Activated effector memory CD4-positive, alpha-beta T cell treated with Interleukin-2 at 50 U/mL for 16 hours (primary cell): ENCODE data around the gene CTSL.

Experiments
- DNase-seq: peaks from one replicate; pipeline ENCODE4 v3.0.0-alpha.2; 2020

The CTSL gene

DNA sequence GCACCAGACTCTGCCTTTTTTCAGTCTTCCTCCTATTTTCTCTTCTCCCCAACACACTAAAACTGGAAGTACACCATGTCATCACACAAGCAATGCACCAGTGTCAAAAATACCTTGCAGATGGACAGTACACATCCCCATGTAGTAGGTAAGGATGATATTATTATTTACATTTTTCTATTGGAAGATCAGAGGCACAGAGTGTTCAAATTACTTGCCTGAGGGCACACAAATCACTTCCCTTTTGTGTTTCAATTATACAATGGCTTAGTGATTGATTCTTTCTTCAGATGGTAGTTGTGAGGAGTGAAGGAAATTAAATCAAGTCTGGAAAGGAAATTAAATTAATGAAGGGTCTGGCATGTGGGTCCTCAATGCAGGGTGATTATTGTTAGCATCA, 39.6 kb downstream of the CTSL start:
- DNase-seq, result no peak

DNA sequence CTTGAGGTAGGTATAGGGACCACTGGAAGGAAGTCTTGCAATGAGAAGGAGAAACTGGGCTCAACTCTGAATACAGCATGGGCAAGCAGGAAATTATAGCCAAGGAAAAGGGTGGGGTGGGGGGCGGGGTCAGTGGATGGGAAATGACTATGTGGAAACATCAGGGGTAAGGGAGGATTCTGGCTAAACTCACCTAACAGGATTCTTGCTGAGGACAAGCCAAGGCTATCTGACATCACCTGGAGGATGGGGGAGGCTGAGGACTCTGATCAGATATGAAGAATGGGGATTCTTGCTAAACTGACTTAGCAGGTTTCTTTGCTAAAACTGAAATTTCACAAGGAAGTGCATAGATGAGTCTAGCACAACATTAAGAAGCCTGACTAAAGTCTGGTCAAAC, 40.8 kb downstream of the CTSL start:
- no peak for DNase-seq

DNA sequence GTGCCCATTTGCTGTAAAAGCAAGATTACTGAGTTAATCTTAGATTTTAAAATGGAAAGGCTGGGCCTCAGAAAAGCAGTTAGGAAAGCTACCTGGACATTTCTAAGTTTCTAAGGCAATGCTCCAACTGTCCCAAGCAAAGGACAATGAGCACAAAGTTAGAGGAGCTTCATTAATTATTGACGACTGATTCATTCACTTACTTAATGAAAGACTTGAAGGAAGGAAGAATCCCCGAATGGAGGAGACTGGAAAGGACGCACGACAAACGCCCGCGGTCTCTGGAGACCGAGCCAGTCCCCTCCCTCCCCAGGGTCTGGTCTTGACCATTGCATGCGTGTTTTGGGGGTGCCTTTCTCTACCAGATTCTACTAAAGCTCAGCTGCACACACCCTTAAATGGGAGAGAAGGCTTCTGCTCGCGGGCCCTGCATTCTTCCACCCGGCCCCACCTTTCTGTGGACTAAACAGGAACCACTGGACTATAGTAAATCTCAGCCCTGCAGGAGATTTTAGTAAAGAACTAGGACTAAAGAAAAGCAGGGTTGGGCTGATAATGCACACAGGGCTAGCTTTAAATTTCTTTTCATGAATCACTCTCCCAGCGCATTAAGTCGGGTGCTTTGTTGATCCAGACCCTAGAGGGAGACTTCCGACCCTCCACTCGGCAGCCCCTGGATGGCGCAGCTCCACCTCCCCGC, 44.8 kb downstream of the CTSL start:
- no peak for DNase-seq

DNA sequence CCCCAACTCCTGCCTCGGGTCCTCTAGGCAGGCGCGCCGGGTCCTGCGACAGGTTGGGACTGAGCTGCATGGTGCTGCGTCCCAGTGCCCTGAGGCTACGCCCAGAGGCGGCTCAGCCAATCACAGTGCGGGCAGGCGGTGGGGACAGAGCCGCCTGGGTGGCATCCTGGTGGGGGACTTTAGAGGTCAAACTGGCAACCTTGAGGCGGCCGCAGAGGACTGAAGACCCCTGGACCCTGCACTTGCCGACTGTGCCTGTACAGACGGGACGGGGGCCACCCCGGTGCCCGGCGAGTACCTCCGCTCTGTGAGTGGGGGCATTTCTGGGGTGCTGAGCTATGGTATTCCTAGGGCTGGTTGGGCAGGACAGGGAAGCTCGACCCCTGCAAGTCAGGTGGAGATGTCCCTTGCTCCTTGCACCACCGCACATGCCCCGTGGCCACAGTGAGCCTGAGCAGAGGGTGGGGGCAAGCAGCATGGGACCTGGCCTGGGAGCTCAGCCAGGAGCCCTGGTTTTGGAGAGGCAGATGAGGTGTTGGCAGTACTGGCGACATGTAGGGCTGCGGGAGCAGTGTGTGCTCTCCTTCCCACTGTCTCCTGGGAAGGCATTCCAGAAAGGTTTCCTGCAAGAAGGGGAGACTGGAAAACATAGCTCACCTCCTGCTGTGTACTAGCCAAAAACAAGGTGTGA, 45.5 kb downstream of the CTSL start:
- no peak for DNase-seq

DNA sequence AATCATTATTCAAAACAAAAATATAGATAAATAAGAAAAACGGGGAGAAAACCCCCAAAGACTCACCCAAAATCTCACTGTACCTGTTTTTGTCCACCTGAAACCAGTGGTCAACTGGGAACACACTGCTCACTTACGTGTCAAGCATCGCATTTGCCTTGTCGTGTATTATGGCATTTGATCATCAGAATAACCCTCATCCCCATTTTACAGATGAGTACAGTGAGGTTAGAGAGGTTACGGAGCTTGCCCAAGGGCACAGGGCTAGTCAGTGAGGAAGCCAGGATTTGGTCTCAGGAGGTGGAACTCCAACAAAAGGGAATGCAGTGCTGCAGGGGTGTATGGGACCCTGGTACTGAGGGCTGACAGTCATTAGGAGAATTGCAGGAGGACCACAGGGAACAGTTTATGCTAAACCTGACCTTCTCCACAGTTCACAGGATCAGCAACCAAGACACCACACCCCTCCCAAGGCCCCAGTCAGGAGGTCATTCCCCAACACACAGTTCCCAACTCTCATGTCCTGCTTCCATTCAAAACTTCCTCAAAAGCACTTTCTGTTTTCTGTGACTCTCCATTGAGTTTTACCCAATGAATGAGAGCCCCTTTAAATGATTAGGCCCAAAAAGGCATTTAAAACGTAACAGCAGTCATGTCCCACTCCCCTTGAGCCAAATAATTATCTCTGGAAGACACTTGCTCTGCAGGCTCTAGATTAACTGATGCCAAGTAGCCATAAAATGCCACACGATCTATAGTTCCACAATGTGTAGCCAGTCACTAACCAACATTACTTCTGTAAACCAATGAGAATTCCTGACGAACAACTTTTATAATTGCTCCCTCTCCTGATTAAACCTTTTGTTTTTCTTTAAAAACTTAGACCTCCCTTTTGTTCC, 50.8 kb downstream of the CTSL start:
- no peak for DNase-seq

DNA sequence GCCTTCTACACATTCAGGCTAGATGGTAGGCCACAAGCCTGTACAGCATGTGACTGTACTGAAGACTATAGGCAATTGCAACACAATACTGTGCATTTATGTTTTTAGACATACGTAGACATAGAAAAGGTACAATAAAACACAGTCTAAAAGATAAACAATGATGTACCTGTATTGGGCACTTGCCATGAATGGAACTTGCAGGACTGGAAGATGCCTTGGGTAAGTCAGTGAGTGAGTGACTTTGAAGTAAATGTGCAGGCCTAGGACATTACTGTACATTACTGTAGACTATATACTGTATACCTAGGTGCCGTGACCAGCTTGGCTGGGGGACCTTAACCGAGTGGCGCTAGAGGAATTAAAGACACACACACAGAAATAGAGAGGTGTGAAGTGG, 53.1 kb downstream of the CTSL start:
- no peak for DNase-seq
